ENCODE data around the gene PFDN2.
"Not testable (repeated sequence)": the region's sequence is repeated elsewhere in the genome, so short reads cannot be mapped to it uniquely, and the experiment has no call there.

PFDN2 gene

GRCh38 chr1:161138431-161138830 lies 20.6 kb upstream of the PFDN2 start:
- no peak for DNase-seq

- DNase-seq, result no peak
Observed at GRCh38 chr1:161137881-161138280, 20.0 kb upstream of the PFDN2 start.

- no peak for DNase-seq
Observed at GRCh38 chr1:161133220-161133740, 15.4 kb upstream of the PFDN2 start.

- DNase-seq, result peak; percentile 97 to 98
Observed at GRCh38 chr1:161132410-161133219, 14.8 kb upstream of the PFDN2 start, which contains the start of gene DEDD. Gene DEDD, minus strand, starts transcription at chr1:161132667. Its CDS starts 8,205 bp downstream, at chr1:161124462.

- no peak for DNase-seq
Observed at GRCh38 chr1:161131523-161132409, 13.9 kb upstream of the PFDN2 start.

GRCh38 chr1:161130266-161130665 lies 12.4 kb upstream of the PFDN2 start:
- no peak for DNase-seq

GRCh38 chr1:161128591-161129420 lies 11.0 kb upstream of the PFDN2 start:
- no peak for DNase-seq

GRCh38 chr1:161127649-161128048 lies 9.8 kb upstream of the PFDN2 start:
- DNase-seq, result no peak

GRCh38 chr1:161122967-161123366 lies 5.1 kb upstream of the PFDN2 start:
- no peak for DNase-seq

- no peak for DNase-seq
Observed at GRCh38 chr1:161121834-161122233, 4.0 kb upstream of the PFDN2 start.

GRCh38 chr1:161121042-161121650 lies 3.3 kb upstream of the PFDN2 start:
- no peak for DNase-seq

GRCh38 chr1:161119092-161119903 lies 1.5 kb upstream of the PFDN2 start:
- no peak for DNase-seq

GRCh38 chr1:161115961-161116360 lies 1.9 kb downstream of the PFDN2 start:
- DNase-seq, result not testable (repeated sequence)

GRCh38 chr1:161115132-161115711 lies 2.6 kb downstream of the PFDN2 start:
- DNase-seq, result no peak

- no peak for DNase-seq
Observed at GRCh38 chr1:161114556-161114955, 3.3 kb downstream of the PFDN2 start.

- DNase-seq, result no peak
Observed at GRCh38 chr1:161113915-161114314, 3.9 kb downstream of the PFDN2 start.

GRCh38 chr1:161111527-161111926 lies 6.3 kb downstream of the PFDN2 start:
- no peak for DNase-seq

GRCh38 chr1:161111117-161111516 lies 6.7 kb downstream of the PFDN2 start:
- DNase-seq, result no peak

- DNase-seq, result no peak
Observed at GRCh38 chr1:161106431-161106830, 11.4 kb downstream of the PFDN2 start.

- no peak for DNase-seq
Observed at GRCh38 chr1:161100556-161100955, 17.3 kb downstream of the PFDN2 start.

Data from SHP77 (cell line).